Fibroblast of peridontal ligament (primary cell): ENCODE data around the gene SENP1.

Source experiments
- DNase-seq: peaks from one replicate; pipeline ENCODE4 v3.0.0-alpha.2; 2010; ENCODE audit errors: extremely low read depth

Gene SENP1

DNA sequence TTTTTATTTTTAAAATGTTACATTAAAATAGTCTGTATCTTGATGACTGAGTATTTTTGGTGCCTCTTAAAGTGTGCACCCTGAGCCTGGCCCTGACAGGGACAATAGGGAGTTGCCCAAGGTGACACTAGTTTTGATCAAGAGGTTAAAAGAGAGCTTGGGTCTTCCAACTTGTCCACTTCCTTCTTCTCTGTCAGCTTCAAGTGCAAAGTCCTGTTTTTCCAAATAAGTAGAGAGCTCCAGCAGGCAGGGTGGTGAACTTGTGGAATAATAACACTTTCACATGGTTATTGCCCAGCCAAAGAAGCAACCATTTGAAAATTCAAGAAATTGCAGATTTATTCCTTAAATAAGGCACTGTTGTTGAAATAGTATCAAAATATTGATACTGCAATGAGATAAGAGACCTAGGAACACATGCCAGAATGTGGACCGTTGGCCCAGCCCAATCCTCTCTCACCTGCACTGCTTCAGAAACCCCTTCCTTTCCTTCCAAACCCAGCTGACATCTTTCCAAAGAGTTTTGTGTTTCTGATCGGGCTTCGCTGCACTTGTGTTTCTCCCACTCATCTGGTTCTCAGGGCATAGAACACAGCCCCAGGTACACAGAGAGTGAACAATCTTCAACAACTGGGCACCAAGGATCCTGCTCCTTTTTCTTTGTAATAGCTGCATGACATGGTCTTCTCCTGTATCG is 87.8 kb downstream of the SENP1 start:
- DNase-seq = no peak

DNA sequence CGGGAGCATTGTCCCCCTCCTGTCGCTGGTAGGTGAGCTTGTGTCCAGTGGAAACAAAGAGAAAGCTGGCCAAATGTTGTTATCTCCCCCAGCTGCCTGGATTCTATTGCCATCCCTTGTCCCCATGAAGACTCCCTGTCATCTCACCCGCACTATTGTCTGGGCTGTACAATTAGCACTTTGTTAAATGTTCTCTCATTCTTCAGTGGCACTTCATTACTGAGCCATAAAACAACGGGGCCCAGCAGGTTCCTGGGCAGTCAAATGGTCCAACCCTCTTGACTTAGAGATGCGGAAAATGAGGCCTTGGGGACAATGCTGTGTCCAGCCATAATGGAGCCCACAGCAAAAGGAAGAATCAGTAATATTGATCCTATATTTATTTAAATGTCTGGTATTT is 88.4 kb downstream of the SENP1 start:
- DNase-seq = no peak

DNA sequence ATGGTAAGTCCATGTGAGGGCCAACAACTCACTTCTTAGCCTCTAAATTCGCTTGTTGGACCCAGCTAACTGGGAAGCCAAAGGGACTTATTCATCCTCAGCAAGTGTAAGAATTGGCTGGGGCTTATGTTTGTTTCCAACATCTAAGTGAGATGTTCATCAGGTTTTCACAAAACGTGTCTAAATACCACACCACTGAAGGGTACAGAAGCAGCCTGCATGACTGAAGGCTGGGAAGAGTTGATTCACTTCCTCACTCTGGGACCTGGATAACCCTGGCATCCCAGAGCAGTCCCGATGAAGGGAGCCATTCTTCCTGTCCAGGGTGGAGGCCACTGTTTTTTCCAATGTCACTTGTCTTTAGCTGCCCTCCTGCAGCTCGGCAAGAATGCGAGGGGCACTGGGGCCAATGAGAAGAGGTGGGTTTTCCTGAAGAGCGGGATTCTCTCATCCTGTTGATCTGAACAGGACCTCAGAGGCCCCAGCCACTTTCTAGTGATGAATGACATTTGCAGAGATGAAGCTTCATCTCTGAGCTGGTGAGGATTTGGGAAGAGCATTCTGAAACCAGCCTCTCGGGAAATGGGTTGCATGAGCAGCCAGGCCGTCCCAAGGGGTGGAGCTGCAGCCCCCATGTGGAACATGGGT is 89.4 kb downstream of the SENP1 start:
- no peak for DNase-seq

DNA sequence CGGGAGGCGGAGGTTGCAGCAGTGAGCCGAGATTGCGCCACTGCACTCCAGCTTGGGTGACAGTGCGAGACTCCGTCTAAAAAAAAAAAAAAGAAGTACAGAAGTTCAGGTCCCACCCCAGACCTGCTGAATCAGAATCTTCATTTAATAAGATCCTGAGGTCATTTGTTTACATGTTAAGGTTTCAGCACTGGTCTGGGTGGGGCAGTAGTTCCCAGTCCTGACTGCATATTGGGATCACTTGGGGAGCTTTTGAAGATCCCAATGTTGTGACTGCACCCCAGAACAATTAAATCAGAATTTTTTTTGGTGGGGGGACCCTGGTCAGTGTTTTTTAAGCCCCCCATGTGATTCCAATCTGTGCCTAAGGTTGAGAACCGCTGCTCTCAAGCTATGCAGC is 89.9 kb downstream of the SENP1 start:
- DNase-seq = no peak

DNA sequence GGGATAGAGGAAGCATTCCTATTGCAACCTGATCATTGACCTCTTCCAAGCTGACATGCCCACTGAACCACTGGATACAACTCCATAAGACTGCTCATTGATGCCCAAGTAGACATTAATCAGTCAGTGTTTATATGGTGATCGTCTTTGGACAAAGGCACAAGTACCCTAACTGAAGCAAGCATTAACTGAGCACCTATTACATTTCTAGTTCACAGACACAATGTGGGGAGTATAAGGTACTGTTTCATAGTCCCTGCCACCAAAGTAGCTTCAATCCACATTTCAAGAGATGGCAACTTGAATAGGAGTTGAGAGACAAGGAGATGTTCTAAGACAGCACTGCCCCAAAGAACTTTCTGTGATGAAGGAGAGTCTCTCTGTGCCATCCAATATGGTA is 90.8 kb downstream of the SENP1 start:
- DNase-seq = no peak

DNA sequence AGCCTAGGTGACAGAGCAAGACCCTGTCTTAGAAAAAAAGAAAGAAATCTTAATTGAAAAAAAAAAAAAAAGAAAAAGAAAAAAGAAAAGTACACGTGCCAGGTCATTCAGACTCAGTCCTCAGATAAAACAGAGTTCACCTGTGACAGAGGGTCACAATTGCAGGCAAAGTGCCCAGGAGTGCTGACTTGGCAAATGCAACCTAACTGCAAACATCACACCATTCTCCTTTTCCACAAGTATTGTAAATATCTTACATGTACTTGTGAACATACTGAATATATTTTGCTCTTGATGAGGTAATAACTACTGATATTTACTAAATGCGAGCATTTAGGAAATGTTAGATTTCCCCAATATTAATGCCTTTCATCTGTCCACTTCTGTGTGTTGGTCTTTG is 92.6 kb downstream of the SENP1 start:
- DNase-seq = no peak

DNA sequence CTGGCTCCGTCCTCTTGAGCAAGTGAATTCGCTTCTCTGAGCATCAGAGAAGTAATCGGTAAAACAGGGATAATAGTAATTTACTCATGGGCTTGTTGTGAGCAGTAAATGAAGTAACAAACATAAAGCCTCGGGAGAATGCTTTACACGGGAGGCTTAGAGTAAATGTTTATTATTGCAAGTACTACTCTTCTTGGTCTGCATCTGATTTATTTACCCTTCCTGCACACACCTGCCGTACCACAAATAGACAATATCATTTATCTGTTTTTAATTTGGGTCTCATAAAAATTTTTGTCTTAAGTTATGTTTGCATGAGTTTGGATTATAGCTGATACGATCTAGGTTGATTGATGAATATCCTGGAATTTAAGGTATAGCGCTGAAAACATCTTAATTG is 93.8 kb downstream of the SENP1 start:
- no peak for DNase-seq

DNA sequence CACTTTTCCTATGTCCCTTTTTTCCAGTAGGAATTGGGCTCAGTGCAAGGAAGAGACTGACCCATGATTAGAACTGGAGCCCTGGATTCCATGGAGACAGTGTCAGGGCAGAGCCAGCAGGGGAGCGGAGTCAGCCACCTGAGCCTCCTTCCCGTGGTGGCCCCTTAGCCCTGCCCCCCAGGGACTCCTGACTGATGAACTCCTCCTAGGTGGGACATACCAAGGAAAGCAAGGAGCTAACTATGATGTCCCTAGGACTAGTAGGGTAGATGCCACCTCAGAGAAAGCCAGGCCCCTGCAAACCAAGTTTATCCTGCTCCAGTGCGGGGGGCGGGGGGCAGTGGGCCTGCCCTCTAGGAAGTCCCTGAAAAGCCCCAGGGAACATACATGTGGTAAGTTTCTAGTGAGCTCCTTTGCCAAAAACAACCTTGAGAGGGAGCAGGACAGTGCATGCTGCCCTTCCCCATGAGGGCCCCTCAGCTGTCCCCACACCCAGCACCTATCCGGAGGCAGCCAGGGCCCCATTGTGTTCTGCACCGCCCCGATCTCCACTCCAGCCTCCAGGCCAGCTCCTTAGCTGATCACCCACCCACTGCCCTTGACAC is 95.4 kb downstream of the SENP1 start:
- no peak for DNase-seq

DNA sequence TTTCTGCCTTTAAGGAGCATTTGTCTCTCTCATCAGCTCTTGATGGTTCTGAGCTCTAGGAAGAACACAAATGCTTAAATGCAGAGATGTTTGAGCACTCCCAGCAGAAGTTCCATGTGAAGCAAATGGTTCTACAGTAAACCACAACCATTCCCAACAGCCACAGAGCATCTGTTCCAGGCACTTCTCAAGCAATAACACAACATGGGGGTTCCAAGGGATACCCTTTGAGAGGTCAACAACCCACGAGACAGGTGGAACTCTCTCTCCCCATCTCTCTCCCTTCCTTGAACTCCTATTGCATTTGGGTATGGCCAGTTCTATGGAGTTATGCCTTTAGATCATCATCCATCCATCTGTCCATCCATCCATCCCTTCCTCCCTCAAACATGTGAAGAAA is 96.4 kb downstream of the SENP1 start:
- no peak for DNase-seq

DNA sequence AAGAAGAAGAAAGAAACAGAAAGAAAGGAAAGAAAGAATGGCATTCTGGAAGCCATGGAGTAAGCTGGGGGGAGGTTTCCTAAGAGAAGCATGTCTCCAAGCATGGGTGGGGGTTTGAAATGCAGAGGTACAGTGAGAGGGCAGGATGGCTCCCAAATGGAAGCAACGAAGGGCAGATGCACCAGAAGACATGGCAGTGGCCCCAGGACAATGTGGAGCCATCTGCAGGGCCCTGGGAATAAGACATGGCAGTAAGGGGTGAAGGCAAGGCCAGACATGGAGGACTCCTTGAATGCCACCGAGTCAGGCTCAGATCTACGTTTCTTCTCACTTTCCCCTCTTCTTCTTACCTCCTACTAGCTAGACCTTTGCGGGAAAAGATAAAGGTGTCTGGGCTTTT is 96.9 kb downstream of the SENP1 start:
- no peak for DNase-seq

DNA sequence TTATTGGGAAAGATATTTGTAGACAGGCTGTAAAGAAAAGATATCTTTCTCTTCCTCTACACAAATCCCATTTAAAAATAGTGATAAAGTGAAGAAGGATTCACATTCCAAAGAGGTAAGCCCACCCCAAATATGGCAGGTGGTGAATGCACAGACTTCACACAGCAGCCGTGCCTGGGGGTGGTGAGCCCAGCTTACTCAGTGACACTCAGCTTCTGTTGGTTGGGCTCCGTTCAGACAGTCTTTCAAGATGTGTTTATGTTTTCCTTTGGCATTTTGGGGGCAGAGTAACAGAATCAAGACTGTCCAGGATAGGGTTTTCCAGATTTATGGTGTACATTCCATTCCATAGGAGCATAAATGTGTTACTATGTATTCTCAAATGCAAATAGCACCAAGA is 97.5 kb downstream of the SENP1 start:
- DNase-seq = no peak

DNA sequence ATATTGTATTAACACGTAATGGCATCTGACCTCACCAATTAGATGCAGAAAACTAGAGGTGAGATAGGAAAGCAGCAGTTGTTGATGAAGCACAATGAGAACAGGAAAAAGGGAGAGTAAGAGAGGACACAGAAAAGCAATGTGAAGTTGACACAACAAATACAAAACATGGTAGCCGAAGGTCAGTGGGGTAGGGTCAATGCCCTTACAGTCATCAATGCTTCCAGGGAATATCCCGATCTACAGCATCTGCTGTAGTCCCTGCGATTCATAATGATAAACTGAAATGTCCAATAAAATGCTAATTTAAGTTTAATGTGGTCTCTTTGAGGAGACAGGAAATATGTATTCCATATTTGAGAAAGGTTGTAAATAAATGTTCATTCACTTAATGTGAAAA is 98.7 kb downstream of the SENP1 start:
- DNase-seq = no peak

DNA sequence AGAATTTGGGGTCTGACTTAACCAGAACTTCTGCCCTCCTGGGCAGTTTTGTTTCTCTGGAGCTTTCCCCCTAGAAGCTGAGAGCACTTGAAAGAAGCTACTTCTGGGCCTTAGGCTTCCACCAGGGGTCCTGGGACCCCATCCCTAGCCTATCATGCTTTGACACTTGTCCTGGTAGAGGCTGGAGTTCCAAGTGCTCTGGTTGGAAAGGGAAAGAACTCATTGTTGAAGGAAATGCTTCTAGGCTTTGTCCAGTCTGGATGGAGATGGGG is 100.2 kb downstream of the SENP1 start:
- no peak for DNase-seq

DNA sequence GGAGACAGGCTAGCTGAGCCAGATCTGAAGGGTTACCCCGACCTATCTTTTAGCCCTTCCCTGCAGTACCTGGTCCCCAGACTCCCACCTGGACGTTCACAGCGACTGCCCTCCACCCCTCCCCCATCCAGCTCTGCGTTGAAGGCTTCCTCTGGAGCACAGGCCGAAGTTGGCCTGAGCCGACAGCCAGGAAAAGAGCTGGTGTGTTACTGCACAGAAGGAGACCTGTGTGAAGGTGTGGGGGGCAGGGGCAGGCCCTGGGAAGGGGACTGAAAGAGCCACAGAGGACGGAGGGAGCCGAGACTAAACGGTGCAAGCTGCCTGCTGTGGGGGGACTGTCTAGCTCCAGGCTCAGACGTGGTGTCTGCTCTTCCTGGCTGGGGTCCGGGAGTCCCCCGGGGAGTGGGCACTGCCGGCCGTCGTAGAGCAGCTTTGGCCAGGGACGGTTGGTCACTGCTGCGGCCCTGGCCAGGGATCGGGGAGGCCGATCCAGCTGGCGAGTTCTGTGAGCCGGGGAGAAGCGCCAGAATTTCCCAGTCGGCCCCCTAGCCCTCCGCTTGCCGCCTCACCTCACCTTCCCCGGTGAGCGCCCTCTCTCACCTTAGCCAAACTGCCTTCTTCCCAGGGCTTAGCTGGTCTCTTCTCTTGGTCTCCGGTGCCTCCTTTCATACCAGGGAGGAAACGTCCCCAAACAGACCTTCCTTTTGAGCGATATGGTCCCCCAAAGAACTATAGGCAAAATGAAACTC is 100.7 kb downstream of the SENP1 start:
- DNase-seq = no peak

DNA sequence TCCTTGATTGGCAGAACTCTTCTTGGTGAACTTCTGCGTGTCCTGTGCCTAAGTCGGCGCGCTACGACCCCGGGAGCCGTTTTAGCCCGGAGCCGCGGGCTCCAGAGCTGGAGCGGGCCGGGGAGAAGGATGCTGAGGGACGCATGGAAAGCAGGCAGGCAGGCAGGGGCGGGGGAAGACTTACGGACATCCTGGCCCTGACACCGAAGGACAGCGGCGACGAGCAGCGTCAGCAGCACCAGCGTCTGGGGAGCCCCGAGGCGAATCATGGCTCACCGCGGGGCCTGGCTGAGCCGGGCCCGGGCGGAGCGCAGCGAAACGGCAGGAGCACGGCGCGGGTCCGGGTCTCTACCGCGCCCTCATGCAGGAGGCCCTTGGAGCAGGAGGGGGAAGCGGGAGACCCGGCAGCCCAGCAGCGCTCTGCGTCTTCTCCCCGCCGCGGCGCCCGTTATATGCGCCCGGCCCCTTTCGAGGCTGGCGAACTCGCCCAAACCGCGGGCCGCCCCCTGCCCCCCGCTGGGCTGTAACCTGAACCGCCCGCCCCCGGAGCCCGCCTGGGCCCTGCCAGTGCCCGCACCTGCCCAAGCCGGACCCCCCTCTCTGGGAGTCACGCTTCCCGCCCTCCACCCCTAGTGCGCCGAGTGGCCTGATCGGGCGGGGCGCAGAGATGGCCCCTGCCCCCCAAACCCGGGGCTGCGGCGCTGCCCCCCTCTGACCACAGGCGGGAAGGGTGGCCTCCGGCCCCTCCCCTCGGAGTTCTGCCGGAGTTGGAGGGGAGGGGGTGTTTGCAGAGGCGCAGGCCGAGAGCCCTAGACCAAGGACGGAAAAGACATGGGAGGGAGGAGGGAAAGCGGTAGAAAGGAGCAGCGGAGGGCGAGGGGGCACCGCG is 101.6 kb downstream of the SENP1 start, which contains the start of gene COL2A1:
COL2A1 (minus strand) TSS at position 424 of the 889 bp plus-strand sequence; CDS start at position 269, 155 bp downstream.
- no peak for DNase-seq

DNA sequence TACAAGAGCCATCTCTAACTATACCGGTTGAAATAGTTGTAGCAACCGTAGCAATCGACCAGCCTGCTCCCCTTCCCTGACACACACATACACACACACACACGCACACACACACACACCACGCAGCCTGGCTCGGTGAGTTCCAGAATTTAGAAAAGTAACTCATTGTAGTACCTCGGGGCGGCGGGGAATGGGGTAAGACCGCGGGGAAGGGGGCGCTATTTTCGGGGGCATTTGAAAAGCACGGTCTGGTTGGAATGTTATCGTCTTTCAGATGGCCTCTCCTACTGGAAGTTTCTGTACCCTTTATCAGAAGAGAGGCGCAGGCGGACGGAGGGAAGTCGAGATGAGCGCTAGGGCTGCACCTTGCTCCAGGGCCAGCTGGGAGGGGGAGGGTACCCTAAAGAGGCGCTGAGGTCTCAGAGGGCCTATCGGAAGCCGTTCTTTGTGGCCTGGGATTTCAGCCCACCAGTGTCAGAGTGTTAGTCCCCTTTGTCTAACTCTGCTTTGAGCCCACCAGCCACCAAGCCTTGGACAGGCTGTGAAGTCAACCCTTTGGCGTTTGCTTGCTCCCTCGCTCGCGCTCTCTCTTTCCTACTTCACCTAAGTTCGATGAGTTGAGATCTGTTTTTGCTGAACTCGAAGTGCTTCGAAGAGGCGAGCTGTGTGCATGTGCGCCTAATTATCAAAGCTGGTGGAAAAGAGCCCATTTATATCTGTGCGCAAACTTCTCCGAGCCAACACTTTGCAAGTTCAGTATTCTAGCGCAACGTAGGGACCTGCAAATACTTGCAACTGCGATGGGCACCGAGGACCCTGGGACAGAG is 102.4 kb downstream of the SENP1 start:
- DNase-seq = peak; percentile 14

DNA sequence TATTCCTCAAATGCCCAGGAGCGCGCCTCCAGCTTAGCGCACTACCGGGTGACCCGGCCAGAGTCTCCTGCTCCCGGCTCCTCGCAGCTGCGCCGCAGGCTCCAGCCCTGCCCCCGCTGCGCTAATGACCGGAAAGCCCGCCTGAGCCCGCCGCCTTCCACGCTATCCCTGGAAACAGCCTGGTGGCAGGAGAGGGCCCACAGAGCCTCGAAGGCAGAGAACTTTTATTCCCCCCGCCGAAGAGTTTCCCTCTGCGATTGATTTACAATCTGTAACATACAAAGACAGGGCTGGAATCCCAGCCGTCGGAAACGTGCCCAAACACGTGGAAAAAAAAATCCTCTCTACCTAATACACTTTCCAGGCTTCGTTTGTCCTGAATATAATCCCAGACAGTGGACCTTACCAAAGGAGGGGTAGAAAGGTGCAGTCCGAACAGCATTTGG is 103.1 kb downstream of the SENP1 start:
- peak; percentile 12 for DNase-seq

DNA sequence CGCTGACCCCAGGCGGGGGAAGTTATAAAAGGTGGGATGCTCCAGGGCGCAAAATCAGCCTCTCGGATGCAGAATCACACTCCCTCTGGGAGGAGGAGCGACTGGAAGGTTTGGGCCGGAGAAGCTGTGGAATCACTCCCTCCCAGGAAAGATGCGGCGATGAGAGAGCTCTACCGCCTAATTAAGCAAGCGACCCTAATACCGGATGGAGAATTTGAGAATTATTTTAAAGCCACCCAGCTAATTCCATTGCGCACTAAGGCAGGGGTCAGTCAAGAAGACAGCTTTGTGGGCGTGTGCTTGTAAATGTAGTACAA is 103.5 kb downstream of the SENP1 start:
- DNase-seq = no peak

DNA sequence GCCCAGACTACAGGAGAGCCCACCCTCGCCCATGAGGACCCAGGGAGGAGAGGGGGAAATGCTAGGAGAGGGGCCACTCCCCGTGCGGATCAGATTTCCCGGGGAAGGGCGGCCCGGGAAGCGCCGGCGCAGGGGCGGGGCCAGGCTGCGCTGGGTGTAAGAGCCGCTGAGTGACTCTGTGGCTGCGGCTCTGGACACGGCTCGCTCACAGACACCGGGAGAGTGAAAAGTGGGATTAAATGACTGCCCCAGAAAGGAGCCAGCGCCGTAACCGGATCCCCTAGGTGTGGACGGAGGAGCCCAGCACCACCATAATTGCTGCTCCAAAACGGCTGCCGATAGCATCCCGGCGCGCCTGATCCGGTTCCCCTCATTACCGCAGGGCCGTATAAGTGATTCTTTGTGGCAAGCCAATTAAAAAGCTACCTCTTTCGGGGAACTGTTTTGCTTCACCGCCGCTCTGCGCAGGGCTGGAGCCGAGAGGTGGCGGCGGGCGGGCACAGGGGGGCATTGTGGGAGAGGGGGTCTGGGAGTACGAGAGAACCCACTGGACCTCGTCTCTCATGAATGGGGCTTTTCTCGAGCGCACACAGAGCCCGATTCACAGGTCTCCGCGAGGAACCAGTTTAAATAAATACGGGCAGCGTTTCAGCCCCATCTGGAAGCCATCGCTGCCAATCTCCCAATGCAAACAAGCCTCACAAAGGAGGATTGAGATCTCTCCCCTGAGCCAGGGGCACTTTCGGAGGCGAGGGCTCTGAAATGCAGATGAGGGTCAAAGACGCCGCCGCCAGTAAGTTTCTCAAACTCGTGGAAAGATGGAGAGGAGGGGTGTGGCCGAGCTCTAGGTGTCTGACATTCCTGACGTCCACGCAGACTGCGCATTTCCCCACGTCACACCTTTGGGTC is 104.1 kb downstream of the SENP1 start:
- DNase-seq = no peak
